GM18526 (cell line): ENCODE data around the gene GNL3L.

Experiments
- POLR2A ChIP-seq: IDR thresholded peaks from 3 replicates; pipeline ENCODE4 v1.6.1; 2011; ENCODE audit not compliant: insufficient read length; ENCODE audit errors: extremely low read depth

GNL3L gene

GRCh38 chrX:54534271-54534670 lies 4.3 kb downstream of the GNL3L start:
- no peak for TF ChIP-seq POLR2A

- no peak for TF ChIP-seq POLR2A
Observed at GRCh38 chrX:54540289-54540688, 10.3 kb downstream of the GNL3L start.

- no peak for TF ChIP-seq POLR2A
Observed at GRCh38 chrX:54550821-54551220, 20.8 kb downstream of the GNL3L start.

GRCh38 chrX:54551801-54552200 lies 21.8 kb downstream of the GNL3L start:
- no peak for TF ChIP-seq POLR2A

- no peak for TF ChIP-seq POLR2A
Observed at GRCh38 chrX:54560411-54560810, 30.4 kb downstream of the GNL3L start.

GRCh38 chrX:54561622-54562021 lies 31.6 kb downstream of the GNL3L start:
- no peak for TF ChIP-seq POLR2A

- no peak for TF ChIP-seq POLR2A
Observed at GRCh38 chrX:54564936-54565335, 34.9 kb downstream of the GNL3L start.

- TF ChIP-seq POLR2A = no peak
Observed at GRCh38 chrX:54570332-54570731, 40.3 kb downstream of the GNL3L start.

- no peak for TF ChIP-seq POLR2A
Observed at GRCh38 chrX:54597728-54598127, 67.7 kb downstream of the GNL3L start.

GRCh38 chrX:54602563-54602962 lies 72.5 kb downstream of the GNL3L start:
- no peak for TF ChIP-seq POLR2A
